ENCODE data around the gene VWF.
"Not testable (repeated sequence)": the region's sequence is repeated elsewhere in the genome, so short reads cannot be mapped to it uniquely, and the experiment has no call there.

Gene VWF

GRCh38 chr12:6124411-6125309 is at the start of gene VWF:
TSS of gene VWF (minus strand) at chr12:6124670. CDS start at chr12:6123196, 1,474 bp downstream.
- Histone ChIP-seq H3K27me3 (ENCODE audit: control insufficient read depth, insufficient read depth, low read length) (no peaks in the 10 kb centered on the region), H3K4me3 (ENCODE audit: low read depth, low read length) (no peak within 1 kb of the TSS), H3K4me1 (ENCODE audit: control insufficient read depth, insufficient read depth, low read length) (no peaks in the 10 kb centered on the region), H3K27ac (ENCODE audit: low read depth, low read length) (peak within 1 kb of the TSS; percentile 43), H3K9me3 (ENCODE audit: control insufficient read depth, insufficient read depth, low read length) (no peaks in the 10 kb centered on the region), H3K9ac (ENCODE audit: low read depth, low read length) (no peak within 1 kb of the TSS), H3K36me3 (ENCODE audit: control insufficient read depth, insufficient read depth, low read length) (no peaks in the 10 kb centered on the region)

GRCh38 chr12:6172862-6173261 is 48.4 kb upstream of the VWF start:
- H3K27ac ChIP-seq (ENCODE audit: low read depth, low read length), result no peak overlapping the region
- no peaks in the 10 kb centered on the region for H3K9me3 ChIP-seq (ENCODE audit: control insufficient read depth, insufficient read depth, low read length)
- H3K9ac ChIP-seq (ENCODE audit: low read depth, low read length), result no peak overlapping the region
- H3K4me1 ChIP-seq (ENCODE audit: control insufficient read depth, insufficient read depth, low read length), result no peaks in the 10 kb centered on the region
- H3K27me3 ChIP-seq (ENCODE audit: control insufficient read depth, insufficient read depth, low read length), result no peaks in the 10 kb centered on the region
- no peaks in the 10 kb centered on the region for H3K36me3 ChIP-seq (ENCODE audit: control insufficient read depth, insufficient read depth, low read length)
- no peak overlapping the region for H3K4me3 ChIP-seq (ENCODE audit: low read depth, low read length)

- Histone ChIP-seq H3K9ac (ENCODE audit: low read depth, low read length) (no peak overlapping the region), H3K27me3 (ENCODE audit: control insufficient read depth, insufficient read depth, low read length) (no peaks in the 10 kb centered on the region), H3K4me3 (ENCODE audit: low read depth, low read length) (no peak overlapping the region), H3K27ac (ENCODE audit: low read depth, low read length) (no peak overlapping the region), H3K4me1 (ENCODE audit: control insufficient read depth, insufficient read depth, low read length) (no peaks in the 10 kb centered on the region), H3K9me3 (ENCODE audit: control insufficient read depth, insufficient read depth, low read length) (no peaks in the 10 kb centered on the region), H3K36me3 (ENCODE audit: control insufficient read depth, insufficient read depth, low read length) (no peaks in the 10 kb centered on the region)
These were observed 47.6 kb upstream of the VWF start for GRCh38 chr12:6172086-6172485.

- H3K9me3 ChIP-seq (ENCODE audit: control insufficient read depth, insufficient read depth, low read length), result no peaks in the 10 kb centered on the region
- no peaks in the 10 kb centered on the region for H3K27me3 ChIP-seq (ENCODE audit: control insufficient read depth, insufficient read depth, low read length)
- H3K4me3 ChIP-seq (ENCODE audit: low read depth, low read length), result no peak overlapping the region
- no peak overlapping the region for H3K9ac ChIP-seq (ENCODE audit: low read depth, low read length)
- H3K27ac ChIP-seq (ENCODE audit: low read depth, low read length), result no peak overlapping the region
- no peaks in the 10 kb centered on the region for H3K36me3 ChIP-seq (ENCODE audit: control insufficient read depth, insufficient read depth, low read length)
- H3K4me1 ChIP-seq (ENCODE audit: control insufficient read depth, insufficient read depth, low read length), result no peaks in the 10 kb centered on the region
These were observed 47.0 kb upstream of the VWF start for GRCh38 chr12:6171409-6172015.

- Histone ChIP-seq H3K9ac (ENCODE audit: low read depth, low read length) (no peak overlapping the region), H3K4me3 (ENCODE audit: low read depth, low read length) (no peak overlapping the region), H3K27ac (ENCODE audit: low read depth, low read length) (no peak overlapping the region), H3K9me3 (ENCODE audit: control insufficient read depth, insufficient read depth, low read length) (no peaks in the 10 kb centered on the region), H3K27me3 (ENCODE audit: control insufficient read depth, insufficient read depth, low read length) (no peaks in the 10 kb centered on the region), H3K4me1 (ENCODE audit: control insufficient read depth, insufficient read depth, low read length) (no peaks in the 10 kb centered on the region), H3K36me3 (ENCODE audit: control insufficient read depth, insufficient read depth, low read length) (no peaks in the 10 kb centered on the region)
These were observed 43.1 kb upstream of the VWF start for GRCh38 chr12:6167327-6168280.

- Histone ChIP-seq H3K4me1 (ENCODE audit: control insufficient read depth, insufficient read depth, low read length) (no peaks in the 10 kb centered on the region), H3K27me3 (ENCODE audit: control insufficient read depth, insufficient read depth, low read length) (no peaks in the 10 kb centered on the region), H3K36me3 (ENCODE audit: control insufficient read depth, insufficient read depth, low read length) (no peaks in the 10 kb centered on the region), H3K9ac (ENCODE audit: low read depth, low read length) (no peak overlapping the region), H3K4me3 (ENCODE audit: low read depth, low read length) (no peak overlapping the region), H3K9me3 (ENCODE audit: control insufficient read depth, insufficient read depth, low read length) (no peaks in the 10 kb centered on the region), H3K27ac (ENCODE audit: low read depth, low read length) (no peak overlapping the region)
These were observed 42.3 kb upstream of the VWF start for GRCh38 chr12:6166808-6167207.

- Histone ChIP-seq H3K4me3 (ENCODE audit: low read depth, low read length) (no peak overlapping the region), H3K27me3 (ENCODE audit: control insufficient read depth, insufficient read depth, low read length) (no peaks in the 10 kb centered on the region), H3K9me3 (ENCODE audit: control insufficient read depth, insufficient read depth, low read length) (no peaks in the 10 kb centered on the region), H3K4me1 (ENCODE audit: control insufficient read depth, insufficient read depth, low read length) (no peaks in the 10 kb centered on the region), H3K36me3 (ENCODE audit: control insufficient read depth, insufficient read depth, low read length) (no peaks in the 10 kb centered on the region), H3K9ac (ENCODE audit: low read depth, low read length) (no peak overlapping the region), H3K27ac (ENCODE audit: low read depth, low read length) (no peak overlapping the region)
These were observed 40.9 kb upstream of the VWF start for GRCh38 chr12:6165395-6165794.

GRCh38 chr12:6163416-6164060 is 39.1 kb upstream of the VWF start:
- H3K27ac ChIP-seq (ENCODE audit: low read depth, low read length), result no peak overlapping the region
- no peaks in the 10 kb centered on the region for H3K4me1 ChIP-seq (ENCODE audit: control insufficient read depth, insufficient read depth, low read length)
- no peaks in the 10 kb centered on the region for H3K36me3 ChIP-seq (ENCODE audit: control insufficient read depth, insufficient read depth, low read length)
- no peaks in the 10 kb centered on the region for H3K27me3 ChIP-seq (ENCODE audit: control insufficient read depth, insufficient read depth, low read length)
- H3K4me3 ChIP-seq (ENCODE audit: low read depth, low read length), result no peak overlapping the region
- H3K9me3 ChIP-seq (ENCODE audit: control insufficient read depth, insufficient read depth, low read length), result no peaks in the 10 kb centered on the region
- no peak overlapping the region for H3K9ac ChIP-seq (ENCODE audit: low read depth, low read length)

- H3K4me3 ChIP-seq (ENCODE audit: low read depth, low read length), result no peak overlapping the region
- no peak overlapping the region for H3K9ac ChIP-seq (ENCODE audit: low read depth, low read length)
- H3K9me3 ChIP-seq (ENCODE audit: control insufficient read depth, insufficient read depth, low read length), result no peaks in the 10 kb centered on the region
- no peaks in the 10 kb centered on the region for H3K4me1 ChIP-seq (ENCODE audit: control insufficient read depth, insufficient read depth, low read length)
- no peaks in the 10 kb centered on the region for H3K27me3 ChIP-seq (ENCODE audit: control insufficient read depth, insufficient read depth, low read length)
- H3K36me3 ChIP-seq (ENCODE audit: control insufficient read depth, insufficient read depth, low read length), result no peaks in the 10 kb centered on the region
- no peak overlapping the region for H3K27ac ChIP-seq (ENCODE audit: low read depth, low read length)
These were observed 36.8 kb upstream of the VWF start for GRCh38 chr12:6161124-6161882.

GRCh38 chr12:6160049-6160649 is 35.7 kb upstream of the VWF start:
- not testable (repeated sequence) for H3K4me1 ChIP-seq (ENCODE audit: control insufficient read depth, insufficient read depth, low read length); H3K9ac ChIP-seq (ENCODE audit: low read depth, low read length); H3K36me3 ChIP-seq (ENCODE audit: control insufficient read depth, insufficient read depth, low read length); H3K9me3 ChIP-seq (ENCODE audit: control insufficient read depth, insufficient read depth, low read length); H3K27ac ChIP-seq (ENCODE audit: low read depth, low read length); H3K27me3 ChIP-seq (ENCODE audit: control insufficient read depth, insufficient read depth, low read length); H3K4me3 ChIP-seq (ENCODE audit: low read depth, low read length)
